ENCODE data around the gene FPR2.
"Not testable (repeated sequence)": the region's sequence is repeated elsewhere in the genome, so short reads cannot be mapped to it uniquely, and the experiment has no call there.

Gene FPR2

GRCh38 chr19:51737389-51737788, 23.6 kb upstream of the FPR2 start:
- no peak overlapping the region for H2BK120ac ChIP-seq (ENCODE audit: insufficient read depth, low read length, poor library complexity)
- no peak overlapping the region for H2AK5ac ChIP-seq (ENCODE audit: low read length)
- no peak overlapping the region for H2BK12ac ChIP-seq (ENCODE audit: low read length)
- peaks cover 2 to 3% of the 10 kb centered on the region in 2 experiments for H3K4me1 ChIP-seq (ENCODE audit: control insufficient read depth in 1 of 2, insufficient read depth in 2 of 2, low read length in 2 of 2)
- DNase-seq: no peak
- H3K9me3 ChIP-seq (ENCODE audit: insufficient read depth, low read depth, low read length): peaks cover 3% of the 10 kb centered on the region
- H3K4ac ChIP-seq (ENCODE audit: low read depth, low read length): no peak overlapping the region
- no peak overlapping the region for H3K23ac ChIP-seq (ENCODE audit: low read length)
- H3K14ac ChIP-seq (ENCODE audit: low read length): no peak overlapping the region
- H2BK5ac ChIP-seq (ENCODE audit: low read depth, low read length, poor library complexity): no peak overlapping the region
- no peaks in the 10 kb centered on the region for H3K79me1 ChIP-seq (ENCODE audit: low read length)
- H3K27me3 ChIP-seq (ENCODE audit: insufficient read depth, low read length): no peaks in the 10 kb centered on the region
- no peak overlapping the region for H4K91ac ChIP-seq (ENCODE audit: low read depth, low read length)
- H3K9ac ChIP-seq (ENCODE audit: low read length): no peak overlapping the region
- H3K18ac ChIP-seq (ENCODE audit: low read length): no peak overlapping the region
- WGBS (ENCODE audit: extremely low coverage, insufficient coverage, insufficient read length): no CpG with 5 or more reads among the region's 3 CpGs
- no peaks in the 10 kb centered on the region for H3K36me3 ChIP-seq (ENCODE audit: control insufficient read depth in 1 of 2, insufficient read depth in 2 of 2, low read length in 2 of 2)
- H3K79me2 ChIP-seq (ENCODE audit: control insufficient read depth, insufficient read depth, low read length, poor library complexity): no peaks in the 10 kb centered on the region
- H2AFZ ChIP-seq (ENCODE audit: insufficient read depth, low read length, poor library complexity): no peak overlapping the region
- H3K4me2 ChIP-seq (ENCODE audit: low read length): no peak overlapping the region
- no peak overlapping the region for H4K8ac ChIP-seq (ENCODE audit: low read depth, low read length)
- no peak overlapping the region for H3K4me3 ChIP-seq (ENCODE audit: low read depth, low read length)
- H4K12ac ChIP-seq (ENCODE audit: low read depth, low read length): no peak overlapping the region
- no peak overlapping the region for H3K27ac ChIP-seq (ENCODE audit: low read depth, low read length)

- Histone ChIP-seq H3K36me3 (ENCODE audit: control insufficient read depth in 1 of 2, insufficient read depth in 2 of 2, low read length in 2 of 2) (no peaks in the 10 kb centered on the region), H3K9me3 (ENCODE audit: insufficient read depth, low read depth, low read length) (peaks cover 2% of the 10 kb centered on the region), H4K91ac (ENCODE audit: low read depth, low read length) (no peak overlapping the region), H3K79me2 (ENCODE audit: control insufficient read depth, insufficient read depth, low read length, poor library complexity) (no peaks in the 10 kb centered on the region), H3K18ac (ENCODE audit: low read length) (no peak overlapping the region), H2BK5ac (ENCODE audit: low read depth, low read length, poor library complexity) (no peak overlapping the region), H3K4me2 (ENCODE audit: low read length) (no peak overlapping the region), H3K27ac (ENCODE audit: low read depth, low read length) (no peak overlapping the region), H3K14ac (ENCODE audit: low read length) (no peak overlapping the region), H3K23ac (ENCODE audit: low read length) (no peak overlapping the region), H3K9ac (ENCODE audit: low read length) (no peak overlapping the region), H2BK12ac (ENCODE audit: low read length) (no peak overlapping the region), H2BK120ac (ENCODE audit: insufficient read depth, low read length, poor library complexity) (no peak overlapping the region), H2AFZ (ENCODE audit: insufficient read depth, low read length, poor library complexity) (no peak overlapping the region), H3K4ac (ENCODE audit: low read depth, low read length) (no peak overlapping the region), H3K4me1 (ENCODE audit: control insufficient read depth in 1 of 2, insufficient read depth in 2 of 2, low read length in 2 of 2) (peaks cover 2 to 3% of the 10 kb centered on the region in 2 experiments), H4K8ac (ENCODE audit: low read depth, low read length) (no peak overlapping the region), H3K4me3 (ENCODE audit: low read depth, low read length) (no peak overlapping the region), H3K27me3 (ENCODE audit: insufficient read depth, low read length) (no peaks in the 10 kb centered on the region), H4K12ac (ENCODE audit: low read depth, low read length) (no peak overlapping the region), H3K79me1 (ENCODE audit: low read length) (no peaks in the 10 kb centered on the region), H2AK5ac (ENCODE audit: low read length) (no peak overlapping the region)
- no CpG with 5 or more reads among the region's 2 CpGs for WGBS (ENCODE audit: extremely low coverage, insufficient coverage, insufficient read length)
- DNase-seq: no peak
Measured at GRCh38 chr19:51737924-51738323, 23.1 kb upstream of the FPR2 start.

- not testable (repeated sequence) for H3K79me1 ChIP-seq (ENCODE audit: low read length); H3K9ac ChIP-seq (ENCODE audit: low read length); H3K4ac ChIP-seq (ENCODE audit: low read depth, low read length); H4K12ac ChIP-seq (ENCODE audit: low read depth, low read length); H3K23ac ChIP-seq (ENCODE audit: low read length); H2BK5ac ChIP-seq (ENCODE audit: low read depth, low read length, poor library complexity); H4K8ac ChIP-seq (ENCODE audit: low read depth, low read length); DNase-seq; H2AK5ac ChIP-seq (ENCODE audit: low read length); H3K9me3 ChIP-seq (ENCODE audit: insufficient read depth, low read depth, low read length); H3K27me3 ChIP-seq (ENCODE audit: insufficient read depth, low read length); H3K79me2 ChIP-seq (ENCODE audit: control insufficient read depth, insufficient read depth, low read length, poor library complexity); H3K36me3 ChIP-seq (ENCODE audit: control insufficient read depth in 1 of 2, insufficient read depth in 2 of 2, low read length in 2 of 2); H3K27ac ChIP-seq (ENCODE audit: low read depth, low read length); H3K18ac ChIP-seq (ENCODE audit: low read length); H3K4me2 ChIP-seq (ENCODE audit: low read length); H2AFZ ChIP-seq (ENCODE audit: insufficient read depth, low read length, poor library complexity); H3K14ac ChIP-seq (ENCODE audit: low read length); H3K4me3 ChIP-seq (ENCODE audit: low read depth, low read length); H2BK120ac ChIP-seq (ENCODE audit: insufficient read depth, low read length, poor library complexity); H3K4me1 ChIP-seq (ENCODE audit: control insufficient read depth in 1 of 2, insufficient read depth in 2 of 2, low read length in 2 of 2); H2BK12ac ChIP-seq (ENCODE audit: low read length); H4K91ac ChIP-seq (ENCODE audit: low read depth, low read length)
- WGBS (ENCODE audit: extremely low coverage, insufficient coverage, insufficient read length): no CpG with 5 or more reads among the region's 10 CpGs
Measured at GRCh38 chr19:51738523-51738922, 22.5 kb upstream of the FPR2 start.

- no peak for DNase-seq
- H3K4me2 ChIP-seq (ENCODE audit: low read length): no peak overlapping the region
- no peaks in the 10 kb centered on the region for H3K27me3 ChIP-seq (ENCODE audit: insufficient read depth, low read length)
- H3K9ac ChIP-seq (ENCODE audit: low read length): no peak overlapping the region
- no peaks in the 10 kb centered on the region for H3K36me3 ChIP-seq (ENCODE audit: control insufficient read depth in 1 of 2, insufficient read depth in 2 of 2, low read length in 2 of 2)
- no peaks in the 10 kb centered on the region for H3K4me1 ChIP-seq (ENCODE audit: control insufficient read depth in 1 of 2, insufficient read depth in 2 of 2, low read length in 2 of 2)
- no peak overlapping the region for H2AK5ac ChIP-seq (ENCODE audit: low read length)
- no peak overlapping the region for H4K8ac ChIP-seq (ENCODE audit: low read depth, low read length)
- H4K91ac ChIP-seq (ENCODE audit: low read depth, low read length): no peak overlapping the region
- no peak overlapping the region for H3K4ac ChIP-seq (ENCODE audit: low read depth, low read length)
- no peak overlapping the region for H2AFZ ChIP-seq (ENCODE audit: insufficient read depth, low read length, poor library complexity)
- H2BK5ac ChIP-seq (ENCODE audit: low read depth, low read length, poor library complexity): no peak overlapping the region
- H4K12ac ChIP-seq (ENCODE audit: low read depth, low read length): no peak overlapping the region
- no CpG with 5 or more reads among the region's 13 CpGs for WGBS (ENCODE audit: extremely low coverage, insufficient coverage, insufficient read length)
- H3K27ac ChIP-seq (ENCODE audit: low read depth, low read length): no peak overlapping the region
- H3K4me3 ChIP-seq (ENCODE audit: low read depth, low read length): no peak overlapping the region
- H3K23ac ChIP-seq (ENCODE audit: low read length): no peak overlapping the region
- peaks cover 2% of the 10 kb centered on the region for H3K9me3 ChIP-seq (ENCODE audit: insufficient read depth, low read depth, low read length)
- no peak overlapping the region for H2BK12ac ChIP-seq (ENCODE audit: low read length)
- no peak overlapping the region for H2BK120ac ChIP-seq (ENCODE audit: insufficient read depth, low read length, poor library complexity)
- no peaks in the 10 kb centered on the region for H3K79me2 ChIP-seq (ENCODE audit: control insufficient read depth, insufficient read depth, low read length, poor library complexity)
- no peak overlapping the region for H3K14ac ChIP-seq (ENCODE audit: low read length)
- no peaks in the 10 kb centered on the region for H3K79me1 ChIP-seq (ENCODE audit: low read length)
- no peak overlapping the region for H3K18ac ChIP-seq (ENCODE audit: low read length)
Measured at GRCh38 chr19:51739466-51740213, 21.3 kb upstream of the FPR2 start.
